Keratinocyte (primary cell): ENCODE measurements around the gene METRNL. TPM values are rescaled to one million over a fixed set of nuclear protein-coding genes. Genes with fewer than 3 reads are reported as not detected.
"Not testable (repeated sequence)": the region's sequence is repeated elsewhere in the genome, so short reads cannot be mapped to it uniquely, and the experiment has no call there.

ENCODE experiments used
- DNase-seq: peaks from one replicate; pipeline ENCODE4 v3.0.0-alpha.2; 2011; ENCODE audit warnings: low read depth, missing footprints, low spot score
- FAIRE-seq: peaks from 2 replicates; lab custom pipeline; 2011; peaks lifted over from hg19 to GRCh38; lab: Jason Lieb, UNC
- H2AFZ ChIP-seq: 2 replicates; pipeline ENCODE4 v1.6.0; 2012; ENCODE audit warnings: low read length, control low read depth, inconsistent platforms; ENCODE audit not compliant: control insufficient read depth
- H3K27ac ChIP-seq: 2 replicates; pipeline ENCODE4 v1.5.1; 2011; ENCODE audit warnings: low read length; ENCODE audit not compliant: control insufficient read depth, insufficient read depth
- H3K27me3 ChIP-seq: 3 replicates; pipeline ENCODE4 v1.6.0; 2011; ENCODE audit warnings: low read length; ENCODE audit not compliant: control insufficient read depth, insufficient read depth; ENCODE audit errors: extremely low read depth
- H3K36me3 ChIP-seq, 2 experiments: 2 replicates in 1 of 2; 3 replicates in 1 of 2; pipeline ENCODE4 v1.5.1; 2011; ENCODE audit warnings: low read length in 2 of 2, mild to moderate bottlenecking in 1 of 2; ENCODE audit not compliant: control insufficient read depth in 2 of 2, insufficient read depth in 2 of 2; ENCODE audit errors: extremely low read depth in 1 of 2
- H3K4me1 ChIP-seq: 3 replicates; pipeline ENCODE4 v1.5.1; 2011; ENCODE audit warnings: low read length; ENCODE audit not compliant: control insufficient read depth, insufficient read depth; ENCODE audit errors: extremely low read depth
- H3K4me2 ChIP-seq: 3 replicates; pipeline ENCODE4 v1.6.0; 2011; ENCODE audit warnings: low read depth, low read length; ENCODE audit not compliant: control insufficient read depth, insufficient read depth; ENCODE audit errors: extremely low read depth
- H3K4me3 ChIP-seq, 3 experiments: fragments of 200-600 bp in 1 of 3; sonication (generic) in 1 of 3; 2 replicates in 2 of 3; 3 replicates in 1 of 3; pipeline ENCODE4 v1.5.1; 2011 to 2016; ENCODE audit warnings: low read length in 3 of 3, mild to moderate bottlenecking in 3 of 3, control low read depth in 2 of 3, inconsistent platforms in 1 of 3, low read depth in 1 of 3, mixed read lengths in 1 of 3, mixed run types in 1 of 3, moderate library complexity in 1 of 3; ENCODE audit not compliant: control insufficient read depth in 2 of 3, insufficient read depth in 2 of 3; ENCODE audit errors: extremely low read depth in 1 of 3
- H3K79me2 ChIP-seq: 2 replicates; pipeline ENCODE4 v1.6.0; 2012; ENCODE audit warnings: low read length; ENCODE audit not compliant: control insufficient read depth, insufficient read depth
- H3K9ac ChIP-seq: 3 replicates; pipeline ENCODE4 v1.6.0; 2011; ENCODE audit warnings: low read length; ENCODE audit not compliant: control insufficient read depth, insufficient read depth; ENCODE audit errors: extremely low read depth
- H3K9me1 ChIP-seq: 3 replicates; pipeline ENCODE4 v1.6.0; 2011; ENCODE audit warnings: low read length; ENCODE audit not compliant: control insufficient read depth, insufficient read depth; ENCODE audit errors: extremely low read depth
- H3K9me3 ChIP-seq: 2 replicates; pipeline ENCODE4 v1.5.1; 2012; ENCODE audit warnings: low read depth, low read length; ENCODE audit not compliant: control insufficient read depth
- H4K20me1 ChIP-seq: 3 replicates; pipeline ENCODE4 v1.6.0; 2011; ENCODE audit warnings: low read length; ENCODE audit not compliant: control insufficient read depth, insufficient read depth; ENCODE audit errors: extremely low read depth
- EZH2 ChIP-seq: IDR thresholded peaks from one replicate; pipeline ENCODE4 v1.6.1; 2012; ENCODE audit warnings: inconsistent platforms, mild to moderate bottlenecking, low read length, moderate library complexity
- dilution Hi-C: fragments of 300-500 bp; cut with MboI; formaldehyde crosslinking; loops from one replicate; pipeline ENCODE4 v1.7.0; 2020; ENCODE audit warnings: low sequenced_read_pairs; ENCODE audit not compliant: extremely low pct_ligation_motif_present
- polyA plus RNA-seq, 5 experiments: library from polyadenylated mRNA; depleted of rRNA in 3 of 5; stranded (reverse) in 3 of 5; stranded (forward) in 1 of 5; unstranded in 1 of 5; fragments of >200 nt; gene quantifications; 1 replicate in 1 of 5; 2 replicates in 3 of 5; 3 replicates in 1 of 5; pipeline versions ENCODE4 v1.2.1 to v1.2.3, GENCODE V29; 2011 to 2012; ENCODE audit warnings: missing spikeins in 2 of 5, low read depth in 1 of 5, low replicate concordance in 1 of 5
- TF ChIP-seq, protein P1 (sequence below), 3 experiments: IDR thresholded peaks in 1 of 3; conservative IDR thresholded peaks in 1 of 3; optimal IDR thresholded peaks in 1 of 3; 2 replicates in 2 of 3; 3 replicates in 1 of 3; pipeline versions ENCODE3 to v1.5.1; 2011; ENCODE audit warnings: low read length in 3 of 3, mild to moderate bottlenecking in 3 of 3, moderate library complexity in 2 of 3, control low read depth in 1 of 3, inconsistent platforms in 1 of 3; ENCODE audit not compliant: insufficient read depth in 2 of 3; ENCODE audit errors: extremely low read depth in 1 of 3

Gene METRNL
- polyA plus RNA-seq, 1 donor (not counting 4 experiments of a cell fraction or from before 2014, with no cell fraction given): 3.1 TPM

DNA sequence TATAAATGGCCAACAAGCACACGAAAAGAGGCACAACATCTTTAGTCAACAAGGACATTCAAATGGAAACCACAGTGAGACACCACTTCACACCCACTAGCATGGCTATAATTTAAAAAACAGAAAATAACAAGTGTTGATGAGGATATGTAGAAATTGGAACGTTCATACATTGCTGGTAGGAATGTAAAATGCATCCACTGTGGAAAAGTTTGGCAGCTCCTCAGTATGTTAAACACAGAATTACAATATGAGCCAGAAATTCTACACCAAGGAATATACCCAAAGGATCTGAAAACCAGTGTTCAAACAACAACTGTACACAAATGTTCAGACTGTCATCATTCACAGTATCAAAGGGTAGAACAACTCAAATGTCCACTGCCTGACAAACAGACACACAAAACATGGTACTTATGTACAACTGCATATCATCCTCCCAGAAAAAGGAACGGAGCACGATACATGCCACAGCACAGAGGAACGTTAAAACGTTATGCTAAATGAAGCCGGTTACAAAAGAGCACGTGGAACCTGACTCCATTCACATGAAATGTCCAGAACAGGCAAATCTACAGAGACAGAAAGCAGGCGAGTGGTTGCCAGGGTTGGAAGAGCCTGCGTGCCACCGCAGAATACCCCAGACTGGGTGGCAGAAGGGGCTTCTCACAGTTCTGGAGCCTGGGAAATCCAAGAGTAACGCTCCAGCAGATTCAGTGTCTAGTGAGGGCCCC, 32.8 kb upstream of the METRNL start:
- no peak overlapping the region for H2AFZ ChIP-seq
- no peak overlapping the region for H3K4me2 ChIP-seq
- H3K36me3 ChIP-seq: peaks cover 0 to 4% of the 10 kb centered on the region in 2 experiments
- H3K9ac ChIP-seq: no peak overlapping the region
- no peak overlapping the region for H3K4me3 ChIP-seq
- no peaks in the 10 kb centered on the region for H4K20me1 ChIP-seq
- dilution Hi-C loops: no loop called here
- H3K79me2 ChIP-seq: no peaks in the 10 kb centered on the region
- peaks cover 5% of the 10 kb centered on the region for H3K4me1 ChIP-seq
- no peak overlapping the region for H3K27ac ChIP-seq
- no peak for TF ChIP-seq EZH2
- TF ChIP-seq, protein P1, sequence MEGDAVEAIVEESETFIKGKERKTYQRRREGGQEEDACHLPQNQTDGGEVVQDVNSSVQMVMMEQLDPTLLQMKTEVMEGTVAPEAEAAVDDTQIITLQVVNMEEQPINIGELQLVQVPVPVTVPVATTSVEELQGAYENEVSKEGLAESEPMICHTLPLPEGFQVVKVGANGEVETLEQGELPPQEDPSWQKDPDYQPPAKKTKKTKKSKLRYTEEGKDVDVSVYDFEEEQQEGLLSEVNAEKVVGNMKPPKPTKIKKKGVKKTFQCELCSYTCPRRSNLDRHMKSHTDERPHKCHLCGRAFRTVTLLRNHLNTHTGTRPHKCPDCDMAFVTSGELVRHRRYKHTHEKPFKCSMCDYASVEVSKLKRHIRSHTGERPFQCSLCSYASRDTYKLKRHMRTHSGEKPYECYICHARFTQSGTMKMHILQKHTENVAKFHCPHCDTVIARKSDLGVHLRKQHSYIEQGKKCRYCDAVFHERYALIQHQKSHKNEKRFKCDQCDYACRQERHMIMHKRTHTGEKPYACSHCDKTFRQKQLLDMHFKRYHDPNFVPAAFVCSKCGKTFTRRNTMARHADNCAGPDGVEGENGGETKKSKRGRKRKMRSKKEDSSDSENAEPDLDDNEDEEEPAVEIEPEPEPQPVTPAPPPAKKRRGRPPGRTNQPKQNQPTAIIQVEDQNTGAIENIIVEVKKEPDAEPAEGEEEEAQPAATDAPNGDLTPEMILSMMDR (optimal IDR thresholded peaks at IDR 0.05 in 1 of 3, IDR thresholded peaks at IDR 0.05 in 1 of 3, conservative IDR thresholded peaks at IDR 0.05 in 1 of 3; ENCODE audit: extremely low read depth in 1 of 3, insufficient read depth in 2 of 3, low read length in 3 of 3): no peak
- DNase-seq (no peak), FAIRE-seq (no peak)
- no peaks in the 10 kb centered on the region for H3K27me3 ChIP-seq
- H3K9me3 ChIP-seq: peaks cover 2% of the 10 kb centered on the region
- no peaks in the 10 kb centered on the region for H3K9me1 ChIP-seq

DNA sequence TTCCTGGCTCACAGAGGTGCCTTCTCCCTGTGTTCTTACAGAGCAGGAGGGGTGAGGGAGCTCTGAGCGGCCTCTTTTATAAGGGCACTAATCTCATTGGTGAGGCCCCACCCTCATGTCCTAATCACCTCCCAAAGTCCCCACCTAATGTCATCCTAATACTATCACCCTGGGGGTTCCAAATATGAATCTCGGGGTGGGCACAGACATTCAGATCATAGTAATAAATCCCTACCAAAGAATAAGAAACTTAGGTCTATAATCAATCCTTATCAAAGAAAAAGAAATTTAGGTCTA, 32.3 kb upstream of the METRNL start:
- Histone ChIP-seq H3K4me2 (no peak overlapping the region), H3K36me3 (peaks cover 0 to 4% of the 10 kb centered on the region in 2 experiments), H2AFZ (no peak overlapping the region), H4K20me1 (no peaks in the 10 kb centered on the region), H3K9me1 (no peaks in the 10 kb centered on the region), H3K9me3 (peaks cover 2% of the 10 kb centered on the region), H3K27ac (no peak overlapping the region), H3K27me3 (no peaks in the 10 kb centered on the region), H3K4me1 (peaks cover 5% of the 10 kb centered on the region), H3K79me2 (no peaks in the 10 kb centered on the region), H3K4me3 (no peak overlapping the region), H3K9ac (no peak overlapping the region)
- TF ChIP-seq, protein P1 (optimal IDR thresholded peaks at IDR 0.05 in 1 of 3, IDR thresholded peaks at IDR 0.05 in 1 of 3, conservative IDR thresholded peaks at IDR 0.05 in 1 of 3; ENCODE audit: extremely low read depth in 1 of 3, insufficient read depth in 2 of 3, low read length in 3 of 3): no peak
- dilution Hi-C loops: no loop called here
- FAIRE-seq: no peak
- DNase-seq: no peak

DNA sequence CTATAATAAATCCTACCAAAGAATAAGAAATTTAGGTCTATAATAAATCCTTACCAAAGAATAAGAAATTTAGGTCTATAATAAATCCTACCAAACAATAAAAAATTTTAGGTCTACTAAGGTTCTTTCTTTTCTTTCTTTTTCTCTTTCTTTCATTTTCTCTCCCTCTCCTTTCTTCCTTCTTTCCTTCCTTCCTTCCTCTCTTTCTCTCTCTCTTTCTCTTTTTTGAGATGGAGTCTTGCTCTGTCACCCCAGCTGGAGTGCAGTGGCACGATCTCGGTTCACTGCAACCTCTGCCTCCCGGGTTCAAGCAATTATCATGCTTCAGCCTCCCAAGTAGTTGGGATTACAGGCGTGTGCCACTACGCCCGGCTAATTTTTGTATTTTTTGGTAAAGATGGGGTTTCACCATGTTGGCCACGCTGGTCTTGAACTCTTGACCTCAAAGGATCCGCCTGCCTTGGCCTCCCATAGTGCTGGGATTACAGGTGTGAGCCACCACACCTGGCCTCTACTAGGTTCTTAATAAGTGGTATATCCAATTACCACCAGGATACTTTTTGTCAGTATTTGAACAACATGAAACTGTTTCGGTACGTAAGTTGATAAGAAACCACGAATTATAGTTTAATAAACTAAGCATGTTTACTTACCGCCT, 31.5 kb upstream of the METRNL start:
- FAIRE-seq, H3K4me2 ChIP-seq: not testable (repeated sequence)

More for the DNA sequence above, 31.5 kb upstream of the METRNL start:
- H3K27ac ChIP-seq, H3K36me3 ChIP-seq, H3K9me1 ChIP-seq, DNase-seq, H3K79me2 ChIP-seq, H3K9ac ChIP-seq, H3K4me1 ChIP-seq, H2AFZ ChIP-seq, dilution Hi-C loops, H3K9me3 ChIP-seq, H3K27me3 ChIP-seq, H4K20me1 ChIP-seq, H3K4me3 ChIP-seq: not testable (repeated sequence)
